Measurements from ENCODE around the gene MANSC1.
"Not testable (repeated sequence)": the region's sequence is repeated elsewhere in the genome, so short reads cannot be mapped to it uniquely, and the experiment has no call there.

MANSC1 gene

GRCh38 chr12:12356896-12357718 is 7.1 kb upstream of the MANSC1 start, which contains the start of gene BORCS5:
Gene BORCS5, plus strand, starts transcription at chr12:12357078. Its CDS starts 374 bp downstream, at chr12:12357452.
- ATAC-seq (replicated peaks) (peak; percentile 86), DNase-seq (peak; percentile 97 to 98 (median 97))
- Mint-ChIP-seq H3K4me3 (peak within 1 kb of the TSS; percentile 92), H3K9me3 (no peaks in the 10 kb centered on the region), H3K4me1 (ENCODE audit: low read depth in 2 of 2) (peaks cover 21 to 45% of the 10 kb centered on the region in 2 donors), H3K27me3 (no peaks in the 10 kb centered on the region), H3K36me3 (ENCODE audit: insufficient read depth) (peaks cover 14% of the 10 kb centered on the region), H3K27ac (peak within 1 kb of the TSS; percentile 98 to 99)

GRCh38 chr12:12356467-12356895 is 6.4 kb upstream of the MANSC1 start:
- H3K27ac Mint-ChIP-seq = peak overlapping the region; percentile 98 to 99
- peaks cover 17 to 39% of the 10 kb centered on the region in 2 donors for H3K4me1 Mint-ChIP-seq (ENCODE audit: low read depth in 2 of 2)
- H3K4me3 Mint-ChIP-seq = peak overlapping the region; percentile 92

GRCh38 chr12:12353807-12354206 is 3.8 kb upstream of the MANSC1 start:
- Mint-ChIP-seq H3K4me3 (no peak overlapping the region), H3K36me3 (ENCODE audit: insufficient read depth) (peaks cover 18% of the 10 kb centered on the region), H3K4me1 (ENCODE audit: low read depth in 2 of 2) (peaks cover 15 to 33% of the 10 kb centered on the region in 2 donors), H3K9me3 (no peaks in the 10 kb centered on the region), H3K27ac (no peak overlapping the region), H3K27me3 (no peaks in the 10 kb centered on the region)
- DNase-seq (no peak), ATAC-seq (replicated peaks) (no peak)

More at GRCh38 chr12:12356467-12356895, 6.4 kb upstream of the MANSC1 start:
- no peaks in the 10 kb centered on the region for H3K9me3 Mint-ChIP-seq
- peaks cover 14% of the 10 kb centered on the region for H3K36me3 Mint-ChIP-seq (ENCODE audit: insufficient read depth)
- no peaks in the 10 kb centered on the region for H3K27me3 Mint-ChIP-seq
- ATAC-seq (replicated peaks) (no peak), DNase-seq (no peak)

GRCh38 chr12:12353276-12353675 is 3.2 kb upstream of the MANSC1 start:
- Mint-ChIP-seq H3K4me1 (ENCODE audit: low read depth in 2 of 2) (peaks cover 15 to 29% of the 10 kb centered on the region in 2 donors), H3K27me3 (no peaks in the 10 kb centered on the region), H3K27ac (peak overlapping the region in 1 of 2 donors; percentile 28), H3K9me3 (no peaks in the 10 kb centered on the region), H3K36me3 (ENCODE audit: insufficient read depth) (peaks cover 18% of the 10 kb centered on the region), H3K4me3 (no peak overlapping the region)
- DNase-seq (no peak), ATAC-seq (replicated peaks) (no peak)

- H3K4me3 Mint-ChIP-seq; ATAC-seq (replicated peaks); H3K27ac Mint-ChIP-seq; DNase-seq; H3K27me3 Mint-ChIP-seq; H3K36me3 Mint-ChIP-seq (ENCODE audit: insufficient read depth); H3K9me3 Mint-ChIP-seq: not testable (repeated sequence)
- peaks cover 15 to 20% of the 10 kb centered on the region in 2 donors for H3K4me1 Mint-ChIP-seq (ENCODE audit: low read depth in 2 of 2)
These were observed 1.6 kb upstream of the MANSC1 start for GRCh38 chr12:12351468-12352185.

GRCh38 chr12:12350868-12351463 is 924 bp upstream of the MANSC1 start:
- ATAC-seq (replicated peaks) (no peak), DNase-seq (no peak)
- Mint-ChIP-seq H3K36me3 (ENCODE audit: insufficient read depth) (peaks cover 5% of the 10 kb centered on the region), H3K27ac (no peak overlapping the region), H3K27me3 (no peaks in the 10 kb centered on the region), H3K4me3 (peak overlapping the region; percentile 62 to 68), H3K9me3 (no peaks in the 10 kb centered on the region), H3K4me1 (ENCODE audit: low read depth in 2 of 2) (peaks cover 12 to 14% of the 10 kb centered on the region in 2 donors)

GRCh38 chr12:12338527-12339168 is 11.4 kb downstream of the MANSC1 start:
- H3K9me3 Mint-ChIP-seq = no peaks in the 10 kb centered on the region
- ATAC-seq (replicated peaks) = no peak
- no peaks in the 10 kb centered on the region for H3K36me3 Mint-ChIP-seq (ENCODE audit: insufficient read depth)
- no peak for DNase-seq
- H3K4me1 Mint-ChIP-seq (ENCODE audit: low read depth in 2 of 2) = peaks cover 12 to 16% of the 10 kb centered on the region in 2 donors
- H3K27ac Mint-ChIP-seq = no peak overlapping the region
- H3K4me3 Mint-ChIP-seq = no peak overlapping the region
- H3K27me3 Mint-ChIP-seq = peaks cover 12 to 20% of the 10 kb centered on the region in 2 donors

GRCh38 chr12:12336511-12336910 is 13.5 kb downstream of the MANSC1 start:
- Mint-ChIP-seq H3K27ac (no peak overlapping the region), H3K9me3 (no peaks in the 10 kb centered on the region), H3K36me3 (ENCODE audit: insufficient read depth) (no peaks in the 10 kb centered on the region), H3K27me3 (peaks cover 12 to 23% of the 10 kb centered on the region in 2 donors), H3K4me1 (ENCODE audit: low read depth in 2 of 2) (peaks cover 12 to 16% of the 10 kb centered on the region in 2 donors), H3K4me3 (no peak overlapping the region)
- DNase-seq = no peak
- ATAC-seq (replicated peaks) = no peak

- ATAC-seq (replicated peaks) (no peak), DNase-seq (no peak)
- Mint-ChIP-seq H3K9me3 (no peaks in the 10 kb centered on the region), H3K27ac (no peak overlapping the region), H3K36me3 (ENCODE audit: insufficient read depth) (no peaks in the 10 kb centered on the region), H3K4me3 (no peak overlapping the region), H3K4me1 (ENCODE audit: low read depth in 2 of 2) (peaks cover 12 to 16% of the 10 kb centered on the region in 2 donors), H3K27me3 (peaks cover 16 to 28% of the 10 kb centered on the region in 2 donors)
These were observed 14.0 kb downstream of the MANSC1 start for GRCh38 chr12:12336049-12336411.

GRCh38 chr12:12334367-12335040 is 15.5 kb downstream of the MANSC1 start:
- H3K36me3 Mint-ChIP-seq (ENCODE audit: insufficient read depth) = no peaks in the 10 kb centered on the region

GRCh38 chr12:12333407-12334366 is 16.4 kb downstream of the MANSC1 start:
- peak overlapping the region in 1 of 2 donors; percentile 21 for H3K4me3 Mint-ChIP-seq
- H3K4me1 Mint-ChIP-seq (ENCODE audit: low read depth in 2 of 2) = peaks cover 12% of the 10 kb centered on the region in 2 donors
- no peaks in the 10 kb centered on the region for H3K9me3 Mint-ChIP-seq
- no peaks in the 10 kb centered on the region for H3K36me3 Mint-ChIP-seq (ENCODE audit: insufficient read depth)
- peaks cover 27 to 40% of the 10 kb centered on the region in 2 donors for H3K27me3 Mint-ChIP-seq
- DNase-seq = no peak
- ATAC-seq (replicated peaks) = no peak
- peak overlapping the region in 1 of 2 donors; percentile 17 for H3K27ac Mint-ChIP-seq

More at GRCh38 chr12:12334367-12335040, 15.5 kb downstream of the MANSC1 start:
- Mint-ChIP-seq H3K4me3 (peak overlapping the region in 1 of 2 donors; percentile 21), H3K4me1 (ENCODE audit: low read depth in 2 of 2) (peaks cover 12 to 16% of the 10 kb centered on the region in 2 donors), H3K9me3 (no peaks in the 10 kb centered on the region), H3K27ac (peak overlapping the region in 1 of 2 donors; percentile 17), H3K27me3 (peaks cover 27 to 40% of the 10 kb centered on the region in 2 donors)
- DNase-seq = peak; percentile 52 to 58 (median 56)
- ATAC-seq (replicated peaks) = peak; percentile 98

GRCh38 chr12:12331896-12332295 is 18.1 kb downstream of the MANSC1 start:
- Mint-ChIP-seq H3K4me1 (ENCODE audit: low read depth in 2 of 2) (peaks cover 18 to 19% of the 10 kb centered on the region in 2 donors), H3K36me3 (ENCODE audit: insufficient read depth) (no peaks in the 10 kb centered on the region), H3K27me3 (peaks cover 27 to 40% of the 10 kb centered on the region in 2 donors), H3K9me3 (no peaks in the 10 kb centered on the region), H3K4me3 (no peak overlapping the region), H3K27ac (no peak overlapping the region)
- DNase-seq (no peak), ATAC-seq (replicated peaks) (no peak)

Data from effector memory CD8-positive, alpha-beta T cell (primary cell).